Upper lobe of right lung (tissue), 1 donor: Measurements from ENCODE around the gene SPIN2B. TPM values are rescaled to one million over a fixed set of nuclear protein-coding genes. Genes with fewer than 3 reads are reported as not detected.
"Not testable (repeated sequence)": the region's sequence is repeated elsewhere in the genome, so short reads cannot be mapped to it uniquely, and the experiment has no call there.

Experiments used
- ATAC-seq: fragments of 200-7000 bp; cut with Tn5 transposase; one replicate; pipeline ENCODE4 v1.9.1; 2020; ENCODE audit warnings: mild to moderate bottlenecking, moderate library complexity
- DNase-seq: peaks from one replicate; pipeline ENCODE4 v3.0.0-alpha.2; 2020
- H3K27ac ChIP-seq: fragments of 200-600 bp; one replicate; pipeline ENCODE4 v1.8.0; 2022
- H3K27me3 ChIP-seq: fragments of 200-600 bp; one replicate; pipeline ENCODE4 v1.8.0; 2022; ENCODE audit warnings: mild to moderate bottlenecking
- H3K36me3 ChIP-seq: fragments of 200-600 bp; one replicate; pipeline ENCODE4 v1.8.0; 2022
- H3K4me1 ChIP-seq: fragments of 200-600 bp; one replicate; pipeline ENCODE4 v1.8.0; 2022
- H3K4me3 ChIP-seq: fragments of 200-600 bp; one replicate; pipeline ENCODE4 v1.8.0; 2022; ENCODE audit warnings: mild to moderate bottlenecking
- H3K9me3 ChIP-seq: fragments of 200-600 bp; one replicate; pipeline ENCODE4 v1.8.0; 2022
- intact Hi-C: fragments of 100-400 bp; cut with DNase I; formaldehyde crosslinking; loops from one replicate; pipeline ENCODE4 v1.11.0; 2022
- long read RNA-seq: library from polyadenylated mRNA; unstranded; transcript quantifications from one replicate; pipeline ENCODE4 v2.0.0, GENCODE V29; 2021
- total RNA-seq: library from RNA; stranded (reverse); fragmentation: NEBNext Ultra II Directional; extraction: Animal tissue kit (Norgen Biotek cat#: 25700); gene quantifications from one replicate; pipeline ENCODE4 v1.2.1, GENCODE V29; 2021
- TF ChIP-seq, protein P1 (sequence below): fragments of 200-600 bp; IDR thresholded peaks from one replicate; pipeline ENCODE4 v1.8.0; 2022; ENCODE audit warnings: antibody characterized with exemption
- donor health status: DM: no; HTN: yes; CAD: no; lungs with severe emphysema.

SPIN2B gene
- 8.2 TPM for total RNA-seq
- long read RNA-seq, partial matches to known transcripts: 0 of 7 reads
- long read RNA-seq, other reads (novel, unspliced or antisense): 3 of 7 reads

DNA sequence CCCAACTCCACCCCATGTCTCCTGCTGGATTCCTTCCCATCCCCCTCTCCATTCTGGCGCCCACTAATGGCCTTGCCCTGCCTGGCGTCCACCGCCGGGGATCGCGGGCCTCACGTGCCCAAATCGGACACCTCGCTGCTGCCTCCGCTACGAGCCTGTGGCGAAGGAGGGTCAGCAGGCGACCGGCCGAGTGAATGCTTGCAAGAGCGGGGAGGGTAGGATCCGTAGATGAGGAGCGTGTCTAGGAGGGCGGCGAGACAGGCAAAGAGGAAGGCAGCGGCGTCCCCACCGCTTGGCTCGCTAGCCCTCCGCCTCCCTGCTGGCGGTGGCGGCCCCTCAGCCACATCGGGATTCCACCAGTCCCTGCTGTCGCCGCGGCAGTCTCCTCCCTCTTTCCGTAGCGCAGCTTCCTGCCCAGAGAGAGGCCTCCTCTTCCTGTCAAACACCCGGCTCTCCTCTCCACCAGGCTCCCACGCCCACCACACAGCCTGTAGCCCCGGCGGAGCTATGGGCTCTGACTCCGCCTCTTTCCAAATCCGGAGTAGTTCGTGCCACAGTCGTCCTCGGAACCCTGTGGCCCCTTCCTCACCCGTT, at the start of gene SPIN2B:
TSS of gene SPIN2B (minus strand) at position 387 of the 594 bp plus-strand sequence.
- ATAC-seq (peak; percentile 100), DNase-seq (peak; percentile 89)
- no peaks in the 10 kb centered on the region for H3K9me3 ChIP-seq
- no peaks in the 10 kb centered on the region for H3K36me3 ChIP-seq
- H3K4me1 ChIP-seq: no peaks in the 10 kb centered on the region
- H3K27me3 ChIP-seq: no peaks in the 10 kb centered on the region
- intact Hi-C loops: no loop called here
- peak within 1 kb of the TSS; percentile 75 for H3K27ac ChIP-seq
- TF ChIP-seq, protein P1, sequence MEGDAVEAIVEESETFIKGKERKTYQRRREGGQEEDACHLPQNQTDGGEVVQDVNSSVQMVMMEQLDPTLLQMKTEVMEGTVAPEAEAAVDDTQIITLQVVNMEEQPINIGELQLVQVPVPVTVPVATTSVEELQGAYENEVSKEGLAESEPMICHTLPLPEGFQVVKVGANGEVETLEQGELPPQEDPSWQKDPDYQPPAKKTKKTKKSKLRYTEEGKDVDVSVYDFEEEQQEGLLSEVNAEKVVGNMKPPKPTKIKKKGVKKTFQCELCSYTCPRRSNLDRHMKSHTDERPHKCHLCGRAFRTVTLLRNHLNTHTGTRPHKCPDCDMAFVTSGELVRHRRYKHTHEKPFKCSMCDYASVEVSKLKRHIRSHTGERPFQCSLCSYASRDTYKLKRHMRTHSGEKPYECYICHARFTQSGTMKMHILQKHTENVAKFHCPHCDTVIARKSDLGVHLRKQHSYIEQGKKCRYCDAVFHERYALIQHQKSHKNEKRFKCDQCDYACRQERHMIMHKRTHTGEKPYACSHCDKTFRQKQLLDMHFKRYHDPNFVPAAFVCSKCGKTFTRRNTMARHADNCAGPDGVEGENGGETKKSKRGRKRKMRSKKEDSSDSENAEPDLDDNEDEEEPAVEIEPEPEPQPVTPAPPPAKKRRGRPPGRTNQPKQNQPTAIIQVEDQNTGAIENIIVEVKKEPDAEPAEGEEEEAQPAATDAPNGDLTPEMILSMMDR: no peak
- H3K4me3 ChIP-seq: peak within 1 kb of the TSS; percentile 69

DNA sequence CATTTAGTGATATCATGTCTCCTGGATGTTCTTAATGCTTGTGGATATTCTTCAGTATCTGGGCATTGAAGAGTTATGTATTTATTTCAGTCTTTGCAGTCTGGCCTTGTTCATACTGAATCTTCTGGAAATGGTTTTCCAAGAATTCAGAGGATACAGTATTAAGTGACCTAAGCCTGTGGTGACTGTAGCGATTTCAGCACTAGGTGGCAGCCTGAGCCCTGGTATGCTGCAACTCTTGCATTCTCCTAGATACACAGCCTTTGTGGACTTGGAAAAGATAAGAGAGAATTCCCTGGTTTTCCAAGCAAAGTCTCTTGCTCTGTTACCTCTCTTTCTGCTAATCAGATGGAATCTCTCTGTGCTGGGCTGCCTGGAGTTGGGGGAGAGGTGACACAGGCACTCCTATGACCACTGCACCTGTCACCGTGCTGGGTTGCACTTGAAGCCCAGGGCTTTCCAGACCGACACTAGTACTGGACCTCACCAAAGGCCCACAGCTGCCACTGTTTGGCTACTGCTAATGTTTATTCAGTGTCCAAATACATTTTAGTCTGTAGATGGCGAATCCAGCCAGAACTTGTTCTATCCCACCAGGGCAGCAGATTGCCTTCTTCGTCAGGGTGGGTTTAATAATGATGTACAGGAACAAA, 35.2 kb upstream of the SPIN2B start:
- TF ChIP-seq, protein P1: peak; percentile 35
- H3K36me3 ChIP-seq: no peaks in the 10 kb centered on the region
- intact Hi-C loops: no loop called here
- H3K4me1 ChIP-seq: no peaks in the 10 kb centered on the region
- ATAC-seq (peak; percentile 53), DNase-seq (no peak)
- H3K27ac ChIP-seq: no peak overlapping the region
- H3K4me3 ChIP-seq: no peak overlapping the region
- no peaks in the 10 kb centered on the region for H3K27me3 ChIP-seq
- no peaks in the 10 kb centered on the region for H3K9me3 ChIP-seq

DNA sequence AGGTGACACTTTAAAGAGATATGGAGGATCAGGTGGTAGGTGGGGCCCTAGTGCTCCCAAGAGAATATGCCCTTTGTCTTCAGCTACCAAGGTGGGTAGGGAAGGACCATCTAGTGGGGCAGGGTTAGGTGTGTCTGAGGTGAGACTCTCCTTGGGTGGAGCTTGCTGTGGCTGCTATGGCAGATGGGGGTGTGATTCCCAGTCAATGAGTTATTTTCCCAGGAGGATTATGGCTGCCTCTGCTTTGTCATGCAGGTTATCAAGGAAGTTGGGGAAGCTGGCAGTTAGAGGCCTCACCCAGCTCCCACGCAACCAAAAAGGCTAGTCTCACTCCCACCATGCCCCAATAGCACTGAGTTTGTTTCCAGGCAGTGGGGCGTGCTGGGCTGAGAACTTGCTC, 33.8 kb upstream of the SPIN2B start:
- ATAC-seq (no peak), DNase-seq (no peak)
- intact Hi-C loops: no loop called here

DNA sequence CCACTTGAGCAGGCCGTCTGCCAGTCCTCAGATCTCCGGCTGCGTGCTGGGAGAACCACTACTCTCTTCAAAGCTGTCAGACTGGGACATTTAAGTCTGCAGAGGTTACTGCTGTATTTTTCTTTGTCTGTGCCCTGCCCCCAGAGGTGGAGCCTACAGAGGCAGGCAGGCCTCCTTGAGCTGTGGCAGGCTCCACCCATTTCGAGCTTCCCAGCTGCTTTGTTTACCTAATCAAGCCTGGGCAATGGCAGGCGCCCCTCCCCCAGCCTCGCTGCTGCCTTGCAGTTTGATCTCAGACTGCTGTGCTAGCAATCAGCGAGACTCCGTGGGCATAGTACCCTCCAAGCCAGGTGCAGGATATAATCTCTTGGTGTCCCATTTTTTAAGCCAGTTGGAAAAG, 30.9 kb upstream of the SPIN2B start:
- H3K36me3 ChIP-seq, intact Hi-C loops, H3K4me3 ChIP-seq, H3K27ac ChIP-seq, H3K4me1 ChIP-seq, ATAC-seq, H3K27me3 ChIP-seq, H3K9me3 ChIP-seq, DNase-seq: not testable (repeated sequence)

More for the DNA sequence above, 33.8 kb upstream of the SPIN2B start:
- Histone ChIP-seq H3K9me3 (no peaks in the 10 kb centered on the region), H3K27me3 (no peaks in the 10 kb centered on the region), H3K4me3 (no peak overlapping the region), H3K27ac (no peak overlapping the region), H3K36me3 (no peaks in the 10 kb centered on the region), H3K4me1 (no peaks in the 10 kb centered on the region)
- TF ChIP-seq, protein P1: no peak

DNA sequence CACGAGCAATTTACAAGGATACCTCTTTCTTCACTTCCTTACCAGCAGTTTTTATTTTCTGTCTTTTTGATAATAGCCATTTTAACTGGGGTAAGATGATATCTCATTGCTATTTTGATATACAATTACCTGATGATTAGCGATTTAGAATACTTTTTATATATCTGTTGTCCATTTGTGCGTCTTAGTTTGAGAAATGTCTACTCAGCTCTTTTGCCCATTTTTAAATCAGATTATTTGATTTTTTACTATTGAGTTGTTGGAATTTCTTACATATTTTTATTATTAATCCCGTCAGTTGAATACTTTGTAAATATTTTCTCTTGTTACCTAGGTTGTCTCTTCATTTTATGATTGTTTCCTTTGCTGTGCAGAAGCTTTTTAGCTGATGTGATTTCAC, 17.3 kb upstream of the SPIN2B start:
- H3K9me3 ChIP-seq: no peaks in the 10 kb centered on the region
- H3K36me3 ChIP-seq: no peaks in the 10 kb centered on the region
- H3K27me3 ChIP-seq: no peaks in the 10 kb centered on the region
- intact Hi-C loops: no loop called here
- ATAC-seq (no peak), DNase-seq (no peak)
- H3K4me1 ChIP-seq: no peaks in the 10 kb centered on the region
- TF ChIP-seq, protein P1: no peak
- H3K4me3 ChIP-seq: no peak overlapping the region
- H3K27ac ChIP-seq: no peak overlapping the region

DNA sequence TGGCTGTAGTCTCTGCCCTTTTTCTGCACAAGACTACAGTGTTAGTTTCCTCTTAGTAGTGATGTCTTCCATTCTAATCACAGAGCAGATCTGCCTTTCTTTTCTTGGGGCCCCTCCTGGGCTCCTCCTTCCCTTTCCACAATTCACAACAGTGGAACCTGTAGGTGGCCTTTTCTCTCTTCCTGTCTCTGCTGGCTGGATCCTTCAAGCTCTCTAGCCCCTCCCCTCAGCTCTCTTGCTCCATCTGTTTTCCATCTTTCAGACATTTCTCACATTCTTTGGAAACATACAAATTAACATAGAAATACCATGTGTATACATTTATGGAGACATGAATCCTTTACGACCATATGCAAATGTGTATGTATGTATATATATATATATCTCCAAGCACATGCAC, 16.2 kb upstream of the SPIN2B start:
- intact Hi-C loops: no loop called here
- ATAC-seq: no peak
- H3K4me1 ChIP-seq: no peaks in the 10 kb centered on the region
- no peak for DNase-seq
- no peaks in the 10 kb centered on the region for H3K9me3 ChIP-seq
- TF ChIP-seq, protein P1: no peak
- no peaks in the 10 kb centered on the region for H3K36me3 ChIP-seq
- H3K27me3 ChIP-seq: no peaks in the 10 kb centered on the region
- H3K27ac ChIP-seq: no peak overlapping the region
- no peak overlapping the region for H3K4me3 ChIP-seq

DNA sequence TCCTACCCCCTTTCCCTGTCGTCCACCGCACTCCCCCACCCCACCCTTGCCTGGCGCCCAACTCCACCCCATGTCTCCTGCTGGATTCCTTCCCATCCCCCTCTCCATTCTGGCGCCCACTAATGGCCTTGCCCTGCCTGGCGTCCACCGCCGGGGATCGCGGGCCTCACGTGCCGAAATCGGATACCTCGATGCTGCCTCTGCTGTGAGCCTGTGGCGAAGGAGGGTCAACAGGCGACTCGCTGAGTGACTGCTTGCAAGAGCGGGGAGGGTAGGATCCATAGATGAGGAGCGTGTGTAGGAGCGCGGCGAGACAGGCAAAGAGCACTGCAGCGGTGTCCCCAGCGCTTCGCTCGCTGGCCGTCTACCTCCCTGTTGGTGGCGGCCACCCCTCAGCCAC, 15.7 kb upstream of the SPIN2B start, which contains the start of gene SPIN2A:
TSS of gene SPIN2A (minus strand) at position 325 of the 400 bp plus-strand sequence. CDS start 800 bp downstream, outside the sequence.
- H3K4me1 ChIP-seq, H3K27ac ChIP-seq, H3K27me3 ChIP-seq, H3K36me3 ChIP-seq, H3K4me3 ChIP-seq, DNase-seq, intact Hi-C loops, H3K9me3 ChIP-seq: not testable (repeated sequence)
- peak; percentile 66 for ATAC-seq

DNA sequence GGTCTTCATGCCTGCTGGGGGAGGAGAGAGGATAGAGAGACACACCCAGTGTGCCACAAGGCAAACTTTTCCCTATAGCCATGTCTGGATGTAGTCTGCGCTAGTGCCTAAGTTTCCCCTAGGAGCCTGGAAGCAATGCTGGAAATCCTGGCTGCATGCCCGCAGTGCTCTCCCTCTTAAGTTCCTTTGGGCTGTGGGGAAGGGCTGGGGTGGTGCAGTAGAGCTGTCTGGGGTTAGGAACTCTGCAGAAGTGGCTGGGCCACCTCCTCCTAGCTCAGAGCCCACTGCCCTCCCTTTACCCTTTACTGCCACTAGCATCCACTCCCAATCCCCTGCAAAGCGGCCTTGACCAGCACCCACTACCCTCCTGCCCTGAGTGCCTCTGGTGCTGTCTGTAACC, 15.2 kb upstream of the SPIN2B start:
- H3K4me1 ChIP-seq, H3K9me3 ChIP-seq, ATAC-seq, H3K27ac ChIP-seq, intact Hi-C loops, H3K27me3 ChIP-seq, H3K36me3 ChIP-seq, DNase-seq, H3K4me3 ChIP-seq: not testable (repeated sequence)
